Duodenal mucosa (tissue), 2 donors: Measurements from ENCODE around the gene GAN.
A peak's percentile ranks its signal among the peaks of the same experiment; 100 is the strongest.

Experiments used
- H3K27ac ChIP-seq: one replicate; pipeline ENCODE4 v1.7.0; 2013; ENCODE audit warnings: low read depth, low read length
- H3K27me3 ChIP-seq, 2 donors: one replicate each; pipeline ENCODE4 v1.7.0; 2013; ENCODE audit warnings: low read length in 2 of 2, control low read depth in 1 of 2; ENCODE audit not compliant: insufficient read depth in 2 of 2, control insufficient read depth in 1 of 2
- H3K36me3 ChIP-seq, 2 donors: one replicate each; pipeline ENCODE4 v1.7.0; 2013; ENCODE audit warnings: low read length in 2 of 2, control low read depth in 1 of 2; ENCODE audit not compliant: insufficient read depth in 2 of 2, control insufficient read depth in 1 of 2
- H3K4me1 ChIP-seq, 2 donors: one replicate each; pipeline ENCODE4 v1.7.0; 2013; ENCODE audit warnings: low read length in 2 of 2, control low read depth in 1 of 2; ENCODE audit not compliant: insufficient read depth in 2 of 2, control insufficient read depth in 1 of 2
- H3K4me3 ChIP-seq, 2 donors: one replicate each; pipeline ENCODE4 v1.7.0; 2013; ENCODE audit warnings: low read length in 2 of 2, low read depth in 1 of 2
- H3K9ac ChIP-seq, 2 donors: one replicate each; pipeline ENCODE4 v1.7.0; 2013; ENCODE audit warnings: low read length in 2 of 2, low read depth in 1 of 2
- H3K9me3 ChIP-seq, 2 donors: one replicate each; pipeline ENCODE4 v1.7.0; 2013; ENCODE audit warnings: low read length in 2 of 2, control low read depth in 1 of 2; ENCODE audit not compliant: control insufficient read depth in 1 of 2

The GAN gene

GRCh38 chr16:81392011-81392410 is 77.2 kb downstream of the GAN start:
- H3K27me3 ChIP-seq, result no peaks in the 10 kb centered on the region
- H3K9ac ChIP-seq, result no peak overlapping the region
- no peaks in the 10 kb centered on the region for H3K4me1 ChIP-seq
- H3K27ac ChIP-seq, result no peak overlapping the region
- peaks cover 2 to 15% of the 10 kb centered on the region in 2 donors for H3K36me3 ChIP-seq
- H3K9me3 ChIP-seq, result no peaks in the 10 kb centered on the region
- no peak overlapping the region for H3K4me3 ChIP-seq

GRCh38 chr16:81394416-81394815 is 79.7 kb downstream of the GAN start:
- no peak overlapping the region for H3K27ac ChIP-seq
- H3K36me3 ChIP-seq, result peaks cover 2 to 13% of the 10 kb centered on the region in 2 donors
- H3K4me1 ChIP-seq, result no peaks in the 10 kb centered on the region
- H3K4me3 ChIP-seq, result no peak overlapping the region
- H3K9me3 ChIP-seq, result no peaks in the 10 kb centered on the region
- no peak overlapping the region for H3K9ac ChIP-seq
- H3K27me3 ChIP-seq, result no peaks in the 10 kb centered on the region

- Histone ChIP-seq H3K27ac (no peak overlapping the region), H3K4me1 (no peaks in the 10 kb centered on the region), H3K36me3 (peaks cover 2 to 10% of the 10 kb centered on the region in 2 donors), H3K9ac (no peak overlapping the region), H3K9me3 (no peaks in the 10 kb centered on the region), H3K4me3 (no peak overlapping the region), H3K27me3 (no peaks in the 10 kb centered on the region)
Measured at GRCh38 chr16:81394966-81395655, 80.3 kb downstream of the GAN start.

- no peaks in the 10 kb centered on the region for H3K27me3 ChIP-seq
- H3K4me1 ChIP-seq, result peaks cover 0 to 8% of the 10 kb centered on the region in 2 donors
- no peaks in the 10 kb centered on the region for H3K9me3 ChIP-seq
- no peaks in the 10 kb centered on the region for H3K36me3 ChIP-seq
- no peak overlapping the region for H3K27ac ChIP-seq
- no peak overlapping the region for H3K9ac ChIP-seq
- no peak overlapping the region for H3K4me3 ChIP-seq
Measured at GRCh38 chr16:81397058-81397878, 82.5 kb downstream of the GAN start.

GRCh38 chr16:81397879-81398520 is 83.2 kb downstream of the GAN start:
- Histone ChIP-seq H3K4me1 (peaks cover 0 to 8% of the 10 kb centered on the region in 2 donors), H3K9me3 (no peaks in the 10 kb centered on the region), H3K9ac (no peak overlapping the region), H3K4me3 (no peak overlapping the region), H3K27ac (no peak overlapping the region), H3K27me3 (no peaks in the 10 kb centered on the region), H3K36me3 (no peaks in the 10 kb centered on the region)

- Histone ChIP-seq H3K4me3 (no peak overlapping the region), H3K27ac (no peak overlapping the region), H3K27me3 (no peaks in the 10 kb centered on the region), H3K36me3 (no peaks in the 10 kb centered on the region), H3K4me1 (peaks cover 0 to 17% of the 10 kb centered on the region in 2 donors), H3K9ac (no peak overlapping the region), H3K9me3 (no peaks in the 10 kb centered on the region)
Measured at GRCh38 chr16:81399909-81400308, 85.1 kb downstream of the GAN start.

- H3K9me3 ChIP-seq, result no peaks in the 10 kb centered on the region
- no peak overlapping the region for H3K9ac ChIP-seq
- no peaks in the 10 kb centered on the region for H3K27me3 ChIP-seq
- H3K4me3 ChIP-seq, result no peak overlapping the region
- peaks cover 0 to 17% of the 10 kb centered on the region in 2 donors for H3K4me1 ChIP-seq
- no peak overlapping the region for H3K27ac ChIP-seq
- H3K36me3 ChIP-seq, result no peaks in the 10 kb centered on the region
Measured at GRCh38 chr16:81401035-81401950, 86.5 kb downstream of the GAN start.

GRCh38 chr16:81403208-81403600 is 88.4 kb downstream of the GAN start:
- peak overlapping the region in 1 of 2 donors; percentile 70 for H3K9ac ChIP-seq
- H3K4me1 ChIP-seq, result peaks cover 0 to 17% of the 10 kb centered on the region in 2 donors
- no peaks in the 10 kb centered on the region for H3K36me3 ChIP-seq
- no peaks in the 10 kb centered on the region for H3K9me3 ChIP-seq
- H3K27me3 ChIP-seq, result no peaks in the 10 kb centered on the region
- H3K4me3 ChIP-seq, result no peak overlapping the region
- no peak overlapping the region for H3K27ac ChIP-seq

- Histone ChIP-seq H3K9ac (peak overlapping the region; percentile 21 to 70), H3K36me3 (no peaks in the 10 kb centered on the region), H3K9me3 (no peaks in the 10 kb centered on the region), H3K4me1 (peaks cover 0 to 17% of the 10 kb centered on the region in 2 donors), H3K27me3 (no peaks in the 10 kb centered on the region), H3K4me3 (peak overlapping the region; percentile 38 to 68), H3K27ac (no peak overlapping the region)
Measured at GRCh38 chr16:81403601-81404391, 89.0 kb downstream of the GAN start.
